HK-2 (cell line): Measurements from ENCODE around the gene SPSB3.

Experiments used
- DNase-seq: peaks from one replicate; pipeline ENCODE4 v3.0.0-alpha.2; 2018; ENCODE audit not compliant: unreplicated experiment

Gene SPSB3

DNA sequence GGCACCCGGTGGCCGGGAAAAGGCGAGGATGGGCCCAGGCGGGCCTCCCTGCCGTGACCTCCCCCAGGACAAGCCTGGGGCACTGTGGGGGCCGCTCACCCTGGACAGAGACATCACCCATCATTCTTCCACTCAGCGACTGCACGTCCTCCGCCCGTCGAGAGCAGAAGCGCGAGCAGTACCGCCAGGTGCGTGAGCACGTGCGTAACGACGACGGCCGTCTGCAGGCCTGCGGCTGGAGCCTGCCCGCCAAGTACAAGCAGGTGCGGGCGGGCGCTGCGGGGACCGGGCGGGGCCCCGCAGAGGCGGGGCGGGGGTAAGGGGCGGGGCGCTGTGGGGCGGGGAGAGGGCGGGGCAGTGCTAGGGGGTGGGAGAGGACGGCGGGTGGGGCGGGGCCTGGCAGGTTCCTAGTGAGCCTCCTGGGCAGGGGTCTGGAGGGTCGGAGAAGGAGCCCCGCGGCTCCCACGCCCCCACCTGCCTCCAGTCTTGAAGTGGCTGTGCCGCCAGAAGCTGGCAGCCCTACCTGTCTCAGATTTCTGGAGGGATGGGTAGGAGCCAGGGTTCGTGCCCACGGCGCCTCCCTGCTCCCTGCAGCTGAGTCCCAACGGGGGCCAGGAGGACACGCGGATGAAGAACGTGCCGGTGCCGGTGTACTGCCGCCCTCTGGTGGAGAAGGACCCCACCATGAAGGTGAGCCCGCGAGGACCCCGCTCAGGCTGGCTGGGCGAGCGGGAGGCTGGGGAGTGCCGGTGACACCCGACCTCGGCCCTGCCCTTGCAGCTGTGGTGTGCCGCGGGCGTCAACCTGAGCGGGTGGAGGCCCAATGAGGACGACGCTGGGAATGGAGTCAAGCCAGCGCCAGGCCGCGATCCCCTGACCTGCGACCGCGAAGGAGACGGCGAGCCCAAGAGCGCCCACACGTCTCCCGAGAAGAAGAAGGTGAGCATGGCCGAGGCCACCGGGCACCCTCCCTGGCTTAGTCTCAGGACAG is 18.6 kb downstream of the SPSB3 start:
- DNase-seq = no peak

DNA sequence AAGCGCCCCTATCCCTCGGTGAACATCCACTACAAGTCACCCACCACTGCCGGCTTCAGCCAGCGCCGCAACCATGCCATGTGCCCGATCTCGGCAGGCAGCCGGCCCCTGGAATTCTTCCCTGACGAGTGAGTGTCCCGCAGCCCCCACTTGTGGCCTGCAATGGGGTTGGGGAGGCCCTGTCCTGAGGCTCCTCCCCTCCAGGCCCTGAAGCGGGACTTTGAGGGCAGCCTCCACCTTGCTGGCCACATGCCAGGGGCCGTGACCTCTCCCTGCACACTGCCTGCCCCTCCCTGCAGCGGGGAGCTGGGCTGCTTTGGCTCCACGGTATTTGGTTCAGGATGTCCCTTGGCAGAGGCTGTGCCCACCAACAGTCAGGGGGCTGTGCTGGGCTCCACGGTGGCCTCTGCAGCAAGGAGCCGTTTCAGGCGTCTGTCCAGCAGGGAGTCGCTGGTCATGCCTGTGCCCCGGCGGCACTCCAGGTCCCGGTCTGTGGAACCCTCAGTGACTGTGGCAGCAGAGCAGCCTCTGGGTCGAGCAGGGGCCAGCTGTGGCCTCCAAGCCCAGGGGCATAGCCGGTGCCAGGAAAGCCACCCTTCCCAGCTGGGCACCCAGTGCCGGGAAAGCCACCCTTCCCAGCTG is 19.4 kb downstream of the SPSB3 start:
- no peak for DNase-seq

DNA sequence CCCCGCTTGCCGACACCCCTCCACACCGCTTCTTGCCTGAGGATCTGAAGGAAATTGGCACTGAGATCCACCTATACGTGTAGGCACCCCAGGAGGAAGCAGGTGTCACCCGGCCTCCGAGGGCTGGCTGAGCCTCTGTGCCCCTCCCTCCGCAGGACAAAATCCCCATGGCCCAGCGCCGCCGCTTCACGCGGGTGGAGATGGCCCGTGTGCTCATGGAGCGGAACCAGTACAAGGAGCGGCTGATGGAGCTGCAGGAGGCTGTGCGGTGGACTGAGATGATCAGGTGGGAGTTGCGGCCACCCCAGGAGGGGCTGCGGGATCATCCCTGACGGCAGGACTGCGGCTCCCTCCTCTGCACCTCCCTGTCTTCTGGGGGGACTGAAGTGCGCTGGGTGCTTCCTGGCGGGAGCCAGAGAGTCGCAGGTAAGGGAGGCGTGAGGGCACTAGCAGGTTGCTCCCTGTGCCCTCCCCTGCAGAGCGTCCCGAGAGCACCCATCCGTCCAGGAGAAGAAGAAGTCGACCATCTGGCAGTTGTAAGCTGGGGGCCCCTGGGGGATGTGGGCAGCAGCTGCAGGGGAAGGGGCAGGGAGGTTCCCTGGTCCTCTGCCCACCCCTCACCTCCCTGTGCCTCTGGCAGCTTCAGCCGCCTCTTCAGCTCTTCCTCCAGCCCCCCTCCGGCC is 20.0 kb downstream of the SPSB3 start:
- no peak for DNase-seq

DNA sequence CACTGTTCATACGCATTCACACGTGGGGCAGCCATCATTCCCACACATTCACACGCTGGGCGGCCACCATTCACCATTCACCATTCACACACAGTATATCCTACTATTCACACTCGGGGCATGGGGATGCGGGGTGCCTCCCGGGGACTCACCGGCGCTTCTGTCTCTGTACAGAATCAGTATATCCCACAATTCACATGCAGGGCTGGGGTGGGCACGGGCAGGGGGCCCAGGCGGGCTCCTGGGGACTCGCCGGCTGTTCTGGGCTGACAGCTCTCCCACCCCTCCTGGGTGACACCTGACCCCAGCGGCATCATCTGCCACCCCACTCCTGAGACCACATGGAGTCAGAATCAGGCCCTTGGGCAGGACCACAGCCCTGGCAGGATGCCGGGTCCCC is 20.6 kb downstream of the SPSB3 start:
- DNase-seq = no peak

DNA sequence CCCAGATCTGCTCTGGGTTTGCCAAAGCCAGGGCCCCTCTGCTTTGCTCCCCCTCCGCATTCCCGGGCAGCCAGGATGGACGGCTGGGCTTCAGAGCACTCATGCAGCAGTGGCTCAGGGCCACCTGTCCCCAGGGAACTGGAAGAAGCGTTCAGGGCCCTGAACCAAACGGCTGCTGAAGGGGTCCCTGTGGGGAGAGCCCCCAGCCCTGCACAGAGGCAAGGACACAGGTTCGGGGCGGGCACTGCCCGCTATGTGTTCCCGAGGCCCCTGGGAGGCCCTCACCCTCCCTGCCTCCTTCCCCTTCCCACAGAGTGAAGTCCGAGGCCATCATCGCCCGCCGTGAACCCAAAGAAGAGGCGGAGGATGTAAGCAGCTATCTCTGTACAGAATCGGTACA is 21.5 kb downstream of the SPSB3 start:
- no peak for DNase-seq

DNA sequence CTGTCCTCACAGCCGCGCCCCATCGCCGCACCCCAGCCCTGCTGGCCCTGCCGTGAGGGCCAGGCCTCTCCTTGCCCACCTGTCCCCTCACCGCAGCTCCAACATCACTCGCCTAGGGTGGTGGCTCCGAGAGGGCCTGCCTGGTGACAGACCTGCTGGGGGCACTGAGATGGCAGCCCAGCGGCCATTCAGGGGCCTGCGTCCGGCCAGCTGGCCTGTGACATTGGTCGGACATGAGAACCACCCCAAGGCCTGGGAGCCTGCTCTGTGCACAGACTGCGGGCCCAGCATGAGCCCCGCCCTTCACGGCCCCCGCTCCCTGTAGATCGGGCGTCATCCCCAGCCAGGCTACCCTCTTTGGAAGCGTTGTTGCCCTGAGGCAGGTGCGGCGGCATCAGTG is 22.9 kb downstream of the SPSB3 start:
- DNase-seq = no peak

DNA sequence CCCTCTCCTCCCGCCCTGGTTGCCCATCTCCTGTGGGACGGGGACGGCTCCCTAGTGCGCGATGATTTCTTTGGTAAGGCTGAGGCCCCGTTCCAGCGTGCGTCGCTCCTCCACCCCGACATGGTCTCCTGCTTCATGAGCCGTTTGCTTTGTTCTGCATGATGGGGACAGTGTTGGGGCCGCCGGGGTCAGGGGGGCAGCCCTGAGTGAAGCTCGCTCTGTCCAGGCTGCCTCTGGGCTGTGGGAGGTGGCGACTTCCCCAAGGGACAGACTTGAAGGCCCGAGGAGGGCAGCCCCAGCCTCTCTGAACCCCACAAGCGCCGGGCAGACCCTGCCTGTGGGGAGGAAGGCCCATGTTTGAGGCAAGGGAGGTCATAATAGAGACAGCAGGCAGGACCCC is 23.4 kb downstream of the SPSB3 start:
- no peak for DNase-seq

DNA sequence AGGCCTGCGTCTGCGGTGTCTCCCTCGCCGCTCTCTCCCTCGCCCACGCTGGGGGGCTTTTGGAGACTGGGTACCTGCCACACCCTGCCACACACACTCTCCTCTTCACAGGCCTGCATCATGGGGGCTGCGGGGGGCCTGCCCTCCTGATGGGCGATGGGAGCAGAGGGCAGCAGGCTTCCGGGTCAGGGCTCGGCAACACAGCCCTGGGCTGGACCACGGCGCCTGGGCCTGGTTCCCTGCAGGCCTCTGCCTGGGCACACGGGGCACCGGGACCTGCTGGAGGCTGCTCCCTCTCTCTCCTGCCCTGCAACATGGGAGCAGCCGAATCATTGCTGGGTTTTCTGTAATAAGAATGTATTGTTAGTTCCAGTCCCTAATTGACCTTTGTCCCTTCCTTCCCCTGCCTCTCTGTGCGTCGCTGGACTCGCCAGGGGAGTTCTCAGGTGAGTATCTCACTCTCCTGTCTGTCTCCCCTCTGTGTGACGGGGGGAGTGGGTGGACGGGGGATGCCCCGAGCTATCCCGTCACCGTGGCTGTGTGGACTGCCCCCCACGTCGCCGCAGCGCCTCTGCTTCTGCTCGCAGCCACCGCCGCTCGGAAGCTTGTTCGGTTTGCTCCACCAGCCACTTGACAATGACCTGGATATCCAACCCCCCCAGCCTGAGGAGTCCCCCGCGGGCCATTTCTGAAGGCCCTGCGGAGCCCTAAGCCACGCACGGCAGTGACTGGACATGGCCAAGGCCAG is 24.5 kb downstream of the SPSB3 start:
- no peak for DNase-seq

DNA sequence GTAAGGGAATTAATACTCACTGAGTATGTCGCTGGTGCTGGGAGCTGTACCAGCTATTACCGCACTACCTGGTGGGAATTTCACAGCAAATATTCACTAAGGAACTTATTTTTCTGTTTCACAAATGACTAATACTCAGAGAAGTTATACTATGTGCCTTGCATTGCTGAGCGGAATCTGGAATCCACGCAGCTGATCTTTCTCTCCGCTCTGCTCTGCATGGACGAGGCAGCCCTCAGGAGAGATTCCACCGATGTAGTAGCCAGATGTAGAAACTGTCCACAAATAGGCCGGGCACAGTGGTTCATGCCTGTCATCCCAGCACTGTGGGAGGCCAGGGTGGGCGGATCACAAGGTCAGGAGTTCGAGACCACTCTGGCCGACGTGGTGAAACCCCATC is 28.2 kb downstream of the SPSB3 start:
- DNase-seq = no peak

DNA sequence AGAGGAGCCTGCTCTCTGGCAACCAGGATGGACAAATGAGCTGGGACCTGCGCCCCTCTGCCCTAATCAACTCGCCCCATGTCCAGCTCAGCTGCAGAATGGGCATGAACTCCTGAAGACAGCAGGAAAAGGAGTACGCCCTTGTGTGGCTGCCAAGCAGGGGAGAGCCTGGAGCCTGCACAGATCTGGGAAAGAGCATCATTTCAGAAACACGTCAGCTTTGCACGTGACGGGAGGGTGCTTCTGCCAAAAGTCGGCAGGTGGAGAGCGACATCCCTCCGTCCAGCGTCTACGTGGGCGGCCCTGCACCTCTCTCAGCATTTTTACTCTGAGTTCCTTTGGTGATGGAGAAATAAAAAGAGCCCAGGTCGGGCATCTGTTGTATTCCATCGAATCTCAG is 29.5 kb downstream of the SPSB3 start:
- DNase-seq = no peak

DNA sequence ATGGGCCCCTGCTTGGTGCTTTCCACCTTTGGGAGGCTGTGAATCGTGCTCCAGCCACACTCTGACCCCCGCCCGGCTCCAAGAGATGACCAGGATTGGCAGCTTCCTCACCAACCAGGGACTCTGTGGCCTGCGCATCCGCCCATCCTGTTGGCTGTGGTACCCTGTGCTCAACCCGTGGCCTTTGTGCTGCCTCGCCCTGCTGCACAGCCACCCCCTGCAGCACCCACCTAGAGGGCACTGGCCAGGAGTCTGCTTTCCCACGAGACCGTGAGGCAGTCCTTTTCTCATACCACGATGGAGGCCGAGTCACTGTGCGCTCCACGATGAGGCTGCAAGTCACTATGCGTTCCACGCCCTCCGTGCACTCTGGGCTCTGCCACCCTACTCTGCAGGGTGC is 30.4 kb downstream of the SPSB3 start:
- no peak for DNase-seq

DNA sequence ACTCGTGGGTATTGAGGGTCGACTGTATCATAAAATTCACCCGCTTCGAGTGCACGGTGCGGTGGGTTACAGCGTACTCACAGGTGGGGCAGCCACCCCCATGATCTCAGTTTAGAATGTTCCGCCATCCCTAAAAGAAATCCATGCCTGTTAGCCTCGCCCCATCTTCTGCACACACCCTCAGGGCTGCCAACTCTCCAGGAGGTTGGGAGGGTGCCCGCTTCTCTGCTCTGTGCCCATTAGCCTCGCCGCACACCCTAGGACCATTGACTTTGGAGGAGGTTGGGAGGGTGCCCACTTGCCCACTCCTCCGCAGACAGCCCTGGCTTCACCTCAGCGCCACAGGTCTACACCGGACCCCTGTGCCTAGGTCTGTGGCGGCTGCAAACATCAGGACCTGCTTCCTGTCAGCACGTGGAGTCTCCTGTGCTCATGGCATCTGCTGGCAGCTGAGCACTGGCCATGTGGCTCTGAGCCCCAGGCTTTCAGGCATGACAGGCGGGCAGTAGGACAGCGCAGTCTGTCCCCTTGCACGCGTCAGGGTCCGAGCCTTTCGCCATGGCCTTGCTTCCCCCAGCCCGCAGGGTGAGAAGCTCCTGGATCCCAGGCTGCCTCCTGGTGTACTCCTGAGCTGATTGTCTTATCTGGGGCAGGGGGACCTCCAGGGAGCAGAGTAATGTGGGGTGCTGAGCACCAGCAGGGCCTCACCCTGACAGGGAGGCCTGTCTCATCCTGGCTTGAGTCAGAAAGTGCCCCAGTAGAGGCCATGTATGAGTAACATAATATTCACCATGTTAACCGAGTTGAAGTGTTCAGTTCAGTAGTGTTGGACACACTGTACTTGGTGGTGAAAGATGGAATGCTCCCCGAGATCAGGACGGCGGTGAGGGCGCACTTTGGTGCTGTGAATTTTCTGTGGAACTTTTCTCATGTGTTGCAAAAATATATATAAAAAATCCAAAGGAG is 32.9 kb downstream of the SPSB3 start:
- DNase-seq = no peak

DNA sequence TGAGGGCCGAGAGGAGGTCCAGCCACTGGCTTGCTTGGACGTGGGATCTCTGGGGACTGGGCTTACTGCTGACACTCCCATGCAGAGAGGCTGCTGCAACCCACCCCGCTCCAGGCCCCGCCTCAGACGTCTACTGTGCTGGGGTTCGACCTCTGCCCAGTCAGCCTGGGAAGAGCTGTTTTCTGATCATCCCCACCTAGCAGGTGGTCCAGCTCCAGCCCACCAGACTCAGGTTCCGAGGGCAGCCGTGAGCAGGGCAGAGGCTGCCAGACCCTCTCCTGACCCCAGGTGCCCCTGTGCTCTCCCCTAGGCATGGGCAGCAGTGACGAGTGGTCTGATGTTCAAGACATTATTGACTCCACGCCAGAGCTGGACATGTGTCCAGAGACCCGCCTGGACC is 34.4 kb downstream of the SPSB3 start:
- DNase-seq = no peak

DNA sequence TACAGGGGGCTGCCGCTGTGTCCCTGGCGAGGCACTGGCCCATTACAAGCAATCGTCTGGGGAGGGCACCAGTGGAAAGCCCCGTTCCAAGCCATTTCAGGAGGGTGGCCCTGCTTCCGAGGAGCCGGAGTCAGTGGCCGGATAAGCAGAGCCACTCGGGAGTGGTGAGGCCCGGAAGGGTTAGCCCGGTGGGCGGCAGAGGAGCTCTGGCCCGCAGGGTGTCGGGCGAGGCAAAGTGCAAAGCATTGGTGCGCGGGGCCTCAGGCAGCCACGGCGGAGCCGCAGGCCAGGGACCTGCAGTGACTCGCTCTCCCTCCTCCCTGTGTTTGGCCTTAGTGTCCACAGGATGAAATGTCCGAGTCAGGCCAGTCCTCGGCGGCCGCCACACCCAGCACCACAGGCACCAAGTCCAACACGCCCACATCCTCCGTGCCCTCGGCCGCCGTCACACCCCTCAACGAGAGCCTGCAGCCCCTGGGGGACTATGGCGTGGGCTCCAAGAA is 35.6 kb downstream of the SPSB3 start:
- no peak for DNase-seq

DNA sequence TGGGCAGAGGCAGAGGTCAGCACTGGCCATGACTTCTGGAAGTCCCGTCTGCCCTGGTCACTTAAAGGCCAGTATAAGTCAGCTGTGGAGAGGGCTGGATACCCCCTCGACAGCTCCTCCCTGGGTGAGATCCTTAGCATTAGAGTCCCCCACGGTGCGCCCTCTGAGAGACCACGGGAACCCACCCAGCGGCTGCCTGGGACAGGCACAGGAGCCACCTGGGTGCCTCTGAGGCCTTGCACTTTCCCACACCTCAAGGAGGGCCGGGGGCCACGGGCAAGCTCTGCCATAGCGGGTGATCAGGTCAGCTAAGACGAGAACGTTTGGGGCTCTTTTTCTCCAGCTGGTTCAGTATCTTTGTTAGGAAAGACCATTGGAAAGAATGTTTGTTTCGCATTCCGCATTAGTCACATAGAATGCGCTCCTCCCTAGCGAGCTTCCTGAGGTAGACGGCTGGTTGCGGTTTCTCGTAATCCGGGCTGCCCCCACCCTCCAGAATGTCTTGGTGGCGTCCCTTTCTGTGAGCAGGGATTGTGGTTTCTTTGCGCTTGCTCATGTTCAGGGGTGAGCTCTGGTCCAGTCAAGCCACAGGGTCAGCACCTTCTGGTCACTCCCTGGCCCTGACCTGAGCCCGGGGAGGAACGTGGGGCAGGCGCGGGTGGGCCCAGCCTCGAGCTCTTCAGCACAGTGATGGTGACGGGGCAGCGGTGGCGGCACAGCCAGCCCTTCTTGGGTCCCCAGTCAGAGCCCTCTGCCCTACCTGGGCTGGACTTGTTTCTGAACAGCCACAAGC is 36.3 kb downstream of the SPSB3 start:
- no peak for DNase-seq

DNA sequence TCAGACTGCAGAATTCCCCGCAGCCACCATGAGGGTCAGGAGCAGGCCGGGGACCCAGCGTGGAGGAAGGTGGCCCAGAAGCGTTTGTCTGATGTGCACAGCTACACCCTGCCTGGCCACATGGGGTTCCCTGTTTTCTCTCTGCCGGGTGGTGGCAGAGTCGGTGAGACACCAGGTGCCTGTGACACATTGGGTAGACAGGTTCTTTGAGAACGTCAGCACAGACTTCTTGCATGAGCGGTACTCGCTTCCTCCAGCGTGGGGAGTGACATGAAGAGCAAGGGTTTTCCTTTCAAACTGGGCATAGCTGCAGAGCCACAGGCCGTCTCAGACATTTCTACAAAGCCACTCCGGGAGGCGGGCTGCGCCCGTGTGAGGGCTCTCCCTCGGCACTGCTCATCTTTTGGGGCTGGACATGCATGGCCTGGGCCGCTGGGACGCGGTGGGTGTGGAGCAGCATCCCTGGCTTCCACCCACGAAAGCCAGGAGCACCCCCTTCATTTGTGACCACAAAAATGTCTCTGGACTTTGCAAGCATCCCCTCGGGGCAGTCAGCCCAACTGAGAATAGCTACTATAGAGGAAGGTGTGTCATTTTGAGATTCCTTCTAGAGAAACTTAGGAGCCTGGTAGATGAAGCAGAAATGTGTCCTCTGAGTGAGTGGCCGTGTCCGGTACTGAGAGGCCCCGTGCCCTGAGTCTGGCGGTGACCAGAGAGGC is 37.0 kb downstream of the SPSB3 start:
- no peak for DNase-seq

DNA sequence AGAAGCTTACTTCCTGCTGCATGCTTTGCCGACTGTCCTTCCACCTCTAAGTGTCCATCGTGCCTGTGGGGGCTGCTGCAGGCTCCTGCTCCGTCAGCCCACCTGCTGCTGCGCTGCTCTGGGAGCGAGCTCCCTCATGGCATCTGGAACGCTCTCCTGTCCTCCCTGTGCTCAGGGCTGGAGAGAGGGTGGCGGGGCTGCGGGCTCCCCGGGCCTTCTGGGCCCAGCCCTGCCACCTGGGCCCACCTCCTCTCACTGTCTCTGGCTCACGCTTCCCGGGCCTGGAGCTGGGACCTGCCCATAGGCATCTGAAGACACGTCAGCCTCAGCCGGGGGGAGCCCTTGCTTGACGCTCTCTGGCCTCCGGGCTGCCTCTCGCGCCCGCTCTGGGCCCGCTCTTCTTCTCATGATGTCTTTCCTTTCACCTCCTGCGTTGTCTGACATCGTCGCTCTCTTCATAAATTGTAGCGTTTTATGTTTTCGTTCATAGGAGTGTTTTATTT is 38.0 kb downstream of the SPSB3 start:
- no peak for DNase-seq

DNA sequence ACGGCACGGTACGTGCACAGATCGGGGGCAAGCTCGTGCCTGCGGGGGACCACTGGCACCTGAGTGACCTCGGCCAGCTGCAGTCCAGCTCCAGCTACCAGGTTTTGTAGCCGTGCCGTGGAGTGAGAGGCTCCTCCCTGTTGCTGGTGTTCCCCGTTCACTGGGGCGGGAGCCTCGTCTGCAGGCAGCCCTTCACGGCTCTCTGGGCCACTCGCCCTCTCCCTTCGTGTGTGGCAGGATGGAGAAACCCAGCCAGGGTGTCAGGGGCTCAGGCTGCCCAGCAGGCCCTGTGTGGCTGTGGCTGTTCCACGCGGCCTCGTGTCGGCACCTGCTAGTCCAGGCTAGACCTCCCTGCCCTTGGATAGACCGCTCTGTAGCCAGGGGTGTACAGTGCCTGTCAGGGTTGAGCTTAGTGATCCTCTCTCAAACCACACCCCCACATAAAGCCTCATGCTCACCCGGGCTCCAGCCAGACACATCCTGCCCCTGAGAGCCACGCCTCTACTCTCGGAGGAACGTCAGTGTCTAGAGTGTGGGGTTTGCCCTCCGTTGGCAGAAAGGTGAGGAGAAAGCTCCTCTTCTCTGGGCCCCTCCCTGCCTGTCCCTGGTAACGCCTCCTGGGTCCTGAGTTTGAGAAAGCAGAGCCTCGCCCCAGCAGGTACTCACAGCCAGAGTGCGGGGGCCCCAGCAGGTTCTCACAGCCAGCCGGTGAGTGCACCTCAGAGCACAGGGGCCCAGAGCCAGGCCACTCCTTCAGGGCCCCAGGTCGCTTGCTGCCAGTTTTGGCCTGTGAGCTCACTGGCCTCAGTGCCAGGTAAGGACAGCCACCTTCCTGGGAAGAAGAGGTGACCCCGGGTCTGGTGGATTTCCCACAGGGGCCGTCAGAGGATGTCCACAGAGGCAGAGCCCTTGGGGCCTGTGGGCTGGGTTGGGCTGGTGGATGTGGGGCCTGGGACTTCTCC is 38.7 kb downstream of the SPSB3 start:
- DNase-seq = no peak
